Measurements from ENCODE around the gene SBNO2. TPM values are rescaled to one million over a fixed set of nuclear protein-coding genes. Genes with fewer than 3 reads are reported as not detected.

Gene SBNO2
- total RNA-seq, 1 experiment from 2014 or later: 51.8 TPM

DNA sequence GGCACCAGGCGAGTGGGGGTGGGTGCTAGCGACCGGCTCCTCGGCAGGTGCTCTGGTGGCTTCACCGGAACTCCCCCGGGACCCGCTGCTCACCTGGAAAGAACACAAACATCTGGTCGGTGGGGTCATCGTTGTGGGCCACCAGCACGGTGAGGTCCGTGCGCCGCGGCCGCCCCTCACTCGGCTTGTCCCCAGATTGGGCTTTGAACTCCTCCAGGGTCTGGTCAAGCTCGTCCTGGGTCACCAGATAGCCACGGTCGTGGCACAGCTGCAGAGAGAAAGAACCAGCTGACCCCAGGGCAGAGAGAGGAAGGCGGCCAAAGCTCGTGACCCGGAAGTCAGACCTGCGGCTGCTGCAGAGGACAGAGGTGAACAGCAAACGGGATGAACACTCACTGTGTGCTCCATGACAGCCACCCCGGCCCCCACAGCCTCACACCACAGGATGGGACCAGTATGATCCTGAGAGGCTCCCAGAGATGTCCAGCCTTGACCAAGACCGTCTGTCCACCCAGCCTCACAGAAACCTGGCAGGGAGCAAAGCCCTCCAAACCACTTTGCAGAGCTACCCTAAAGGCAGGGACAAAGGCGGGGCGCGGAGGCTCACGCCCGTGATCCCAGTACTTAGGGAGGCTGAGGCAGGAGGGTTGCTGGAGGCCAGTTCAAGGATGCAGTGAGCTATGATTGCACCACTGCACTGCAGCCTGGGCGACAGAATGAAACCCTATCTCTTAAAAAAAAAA lies 80.1 kb downstream of the SBNO2 start:
- Histone ChIP-seq H3K9me3 (ENCODE audit: low read depth, low read length, poor library complexity, severe bottlenecking) (no peaks in the 10 kb centered on the region), H3K27me3 (replicated peaks; ENCODE audit: insufficient read depth, low read depth, low read length, poor library complexity) (no peaks in the 10 kb centered on the region), H3K27ac (ENCODE audit: low read depth, low read length, poor library complexity, severe bottlenecking) (peak overlapping the region; percentile 87), H3K4me3 (ENCODE audit: low read depth, low read length, poor library complexity, severe bottlenecking) (peak overlapping the region; percentile 99), H3K36me3 (ENCODE audit: insufficient read depth, low read length, poor library complexity, severe bottlenecking) (peaks cover 37% of the 10 kb centered on the region), H3K4me1 (ENCODE audit: insufficient read depth, low read length, poor library complexity, severe bottlenecking) (peaks cover 13% of the 10 kb centered on the region)
- intact Hi-C loops (cut with micrococcal nuclease; ENCODE audit: unreplicated experiment): no loop called here
- no peak for DNase-seq (ENCODE audit: low spot score)
- POLR2A ChIA-PET (ENCODE audit: low non-redundant PET): interaction anchor here (0.6 to 0.7 kb wide), 2 partner anchors 15 to 39 kb away, joined by 4 to 6 read pairs; no protein-coding TSS in a partner anchor
- TF ChIP-seq CTCF (conservative IDR thresholded peaks at IDR 0.05; ENCODE audit: low read depth, low read length) (no peak), EZH2 (IDR thresholded peaks at IDR 0.05; ENCODE audit: borderline replicate concordance, low read depth, low read length, poor library complexity, severe bottlenecking) (no peak)
- BruUV-seq (replicated peaks): no TSS peak
- CTCF ChIA-PET: no interaction called here

GRCh38 chr19:1093330-1093729 lies 80.7 kb downstream of the SBNO2 start:
- DNase-seq (ENCODE audit: low spot score): no peak
- TF ChIP-seq EZH2 (IDR thresholded peaks at IDR 0.05; ENCODE audit: borderline replicate concordance, low read depth, low read length, poor library complexity, severe bottlenecking) (no peak), CTCF (conservative IDR thresholded peaks at IDR 0.05; ENCODE audit: low read depth, low read length) (no peak)
- POLR2A ChIA-PET (ENCODE audit: low non-redundant PET): interaction anchor here (0.6 kb wide), 1 partner anchor 16 kb away, joined by 4 read pairs; no protein-coding TSS in a partner anchor
- intact Hi-C loops (cut with micrococcal nuclease; ENCODE audit: unreplicated experiment): no loop called here
- H3K27ac ChIP-seq (ENCODE audit: low read depth, low read length, poor library complexity, severe bottlenecking): peak overlapping the region; percentile 87
- no peaks in the 10 kb centered on the region for H3K27me3 ChIP-seq (replicated peaks; ENCODE audit: insufficient read depth, low read depth, low read length, poor library complexity)
- H3K4me3 ChIP-seq (ENCODE audit: low read depth, low read length, poor library complexity, severe bottlenecking): peak overlapping the region; percentile 99
- H3K36me3 ChIP-seq (ENCODE audit: insufficient read depth, low read length, poor library complexity, severe bottlenecking): peaks cover 44% of the 10 kb centered on the region
- BruUV-seq (replicated peaks): no TSS peak
- CTCF ChIA-PET: no interaction called here
- H3K4me1 ChIP-seq (ENCODE audit: insufficient read depth, low read length, poor library complexity, severe bottlenecking): peaks cover 13% of the 10 kb centered on the region
- no peaks in the 10 kb centered on the region for H3K9me3 ChIP-seq (ENCODE audit: low read depth, low read length, poor library complexity, severe bottlenecking)

- H3K4me3 ChIP-seq (ENCODE audit: low read depth, low read length, poor library complexity, severe bottlenecking): no peak overlapping the region
- H3K27ac ChIP-seq (ENCODE audit: low read depth, low read length, poor library complexity, severe bottlenecking): no peak overlapping the region
- peaks cover 52% of the 10 kb centered on the region for H3K36me3 ChIP-seq (ENCODE audit: insufficient read depth, low read length, poor library complexity, severe bottlenecking)
- H3K27me3 ChIP-seq (replicated peaks; ENCODE audit: insufficient read depth, low read depth, low read length, poor library complexity): no peaks in the 10 kb centered on the region
- no peak for TF ChIP-seq CTCF (conservative IDR thresholded peaks at IDR 0.05; ENCODE audit: low read depth, low read length)
- no peak for TF ChIP-seq EZH2 (IDR thresholded peaks at IDR 0.05; ENCODE audit: borderline replicate concordance, low read depth, low read length, poor library complexity, severe bottlenecking)
- no peak for DNase-seq (ENCODE audit: low spot score)
- CTCF ChIA-PET: no interaction called here
- no peaks in the 10 kb centered on the region for H3K9me3 ChIP-seq (ENCODE audit: low read depth, low read length, poor library complexity, severe bottlenecking)
- no TSS peak for BruUV-seq (replicated peaks)
- H3K4me1 ChIP-seq (ENCODE audit: insufficient read depth, low read length, poor library complexity, severe bottlenecking): peaks cover 13% of the 10 kb centered on the region
- intact Hi-C loops (cut with micrococcal nuclease; ENCODE audit: unreplicated experiment): no loop called here
- POLR2A ChIA-PET (ENCODE audit: low non-redundant PET): no interaction called here
Measured at GRCh38 chr19:1091544-1092175, 82.4 kb downstream of the SBNO2 start.
